HG03565 (cell line): ENCODE results near the gene DCTN2.
"Not testable (repeated sequence)": the region's sequence is repeated elsewhere in the genome, so short reads cannot be mapped to it uniquely, and the experiment has no call there.

ENCODE experiments used
- ATAC-seq: cut with Tn5 transposase; IDR thresholded peaks from one replicate; pipeline ENCODE4 v1.9.1; 2021; ENCODE audit warnings: mild to moderate bottlenecking, moderate library complexity; ENCODE audit not compliant: unreplicated experiment

DCTN2 gene

GRCh38 chr12:57577981-57578758, 31.2 kb upstream of the DCTN2 start:
- no peak for ATAC-seq

- no peak for ATAC-seq
Observed at GRCh38 chr12:57576613-57577160, 29.7 kb upstream of the DCTN2 start.

- no peak for ATAC-seq
Observed at GRCh38 chr12:57575771-57576612, 29.0 kb upstream of the DCTN2 start.

- ATAC-seq: no peak
Observed at GRCh38 chr12:57574795-57575194, 27.8 kb upstream of the DCTN2 start.

GRCh38 chr12:57571926-57572762, 25.2 kb upstream of the DCTN2 start:
- no peak for ATAC-seq

GRCh38 chr12:57570438-57570837, 23.4 kb upstream of the DCTN2 start:
- ATAC-seq: not testable (repeated sequence)

GRCh38 chr12:57569858-57570257, 22.9 kb upstream of the DCTN2 start:
- ATAC-seq: no peak

- ATAC-seq: no peak
Observed at GRCh38 chr12:57568838-57569237, 21.8 kb upstream of the DCTN2 start.

GRCh38 chr12:57564178-57564740, 17.3 kb upstream of the DCTN2 start:
- no peak for ATAC-seq

- ATAC-seq: no peak
Observed at GRCh38 chr12:57563358-57563757, 16.4 kb upstream of the DCTN2 start.

GRCh38 chr12:57561117-57561516, 14.1 kb upstream of the DCTN2 start:
- ATAC-seq: not testable (repeated sequence)

- no peak for ATAC-seq
Observed at GRCh38 chr12:57560516-57560915, 13.5 kb upstream of the DCTN2 start.

- ATAC-seq: no peak
Observed at GRCh38 chr12:57558864-57559263, 11.9 kb upstream of the DCTN2 start.

GRCh38 chr12:57554897-57555296, 7.9 kb upstream of the DCTN2 start:
- ATAC-seq: no peak

- no peak for ATAC-seq
Observed at GRCh38 chr12:57554453-57554852, 7.5 kb upstream of the DCTN2 start.

GRCh38 chr12:57553343-57554202, 6.6 kb upstream of the DCTN2 start:
- ATAC-seq: no peak

GRCh38 chr12:57552835-57553313, 5.9 kb upstream of the DCTN2 start:
- no peak for ATAC-seq

- ATAC-seq: no peak
Observed at GRCh38 chr12:57552306-57552651, 5.3 kb upstream of the DCTN2 start.

GRCh38 chr12:57551637-57552305, 4.8 kb upstream of the DCTN2 start:
- ATAC-seq: no peak
